RCC 7860 (cell line): ENCODE measurements around the gene IPO11.
"Not testable (repeated sequence)": the region's sequence is repeated elsewhere in the genome, so short reads cannot be mapped to it uniquely, and the experiment has no call there.

Experiments used
- DNase-seq: peaks from one replicate; pipeline ENCODE4 v3.0.0-alpha.2; 2015; ENCODE audit warnings: low spot score
- FAIRE-seq: peaks from 2 replicates; lab custom pipeline; 2012; peaks lifted over from hg19 to GRCh38; lab: Jason Lieb, UNC

The IPO11 gene

DNA sequence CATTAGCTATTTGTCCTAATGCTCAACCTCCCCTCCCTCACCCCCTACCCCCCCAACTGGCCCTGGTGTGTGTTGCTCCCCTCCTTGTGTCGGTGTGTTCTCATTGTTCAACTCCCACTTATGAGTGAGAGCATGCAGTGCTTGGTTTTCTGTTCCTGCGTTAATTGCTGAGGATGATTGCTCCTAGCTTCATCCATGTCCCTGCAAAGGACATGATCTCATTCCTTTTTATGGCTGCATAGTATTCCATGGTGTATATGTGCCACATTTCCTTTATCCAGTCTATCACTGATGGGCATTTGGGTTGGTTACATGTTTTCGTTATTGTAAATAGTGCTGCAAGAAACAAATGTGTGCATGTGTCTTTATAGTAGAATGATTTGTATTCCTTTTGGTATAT, 153.2 kb downstream of the IPO11 start:
- not testable (repeated sequence) for DNase-seq, FAIRE-seq

DNA sequence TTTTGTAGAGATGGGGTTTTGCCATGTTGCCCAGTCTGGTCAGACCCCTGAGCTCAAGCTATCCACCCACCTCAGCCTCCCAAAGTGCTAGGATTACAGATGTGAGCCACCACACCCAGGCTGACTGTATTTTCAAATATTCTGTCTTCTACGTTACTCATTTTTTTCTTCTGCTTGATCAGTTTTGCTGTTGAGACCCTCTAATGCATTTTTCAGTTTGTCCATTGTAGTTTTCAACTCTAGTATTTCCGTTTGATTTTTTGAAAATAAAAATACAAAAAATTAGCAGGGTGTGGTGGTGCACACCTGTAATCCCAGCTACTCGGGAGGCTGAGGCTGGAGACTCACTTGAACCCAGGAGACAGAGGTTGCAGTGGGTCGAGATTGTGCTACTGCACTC, 155.6 kb downstream of the IPO11 start:
- no peak for DNase-seq
- no peak for FAIRE-seq

DNA sequence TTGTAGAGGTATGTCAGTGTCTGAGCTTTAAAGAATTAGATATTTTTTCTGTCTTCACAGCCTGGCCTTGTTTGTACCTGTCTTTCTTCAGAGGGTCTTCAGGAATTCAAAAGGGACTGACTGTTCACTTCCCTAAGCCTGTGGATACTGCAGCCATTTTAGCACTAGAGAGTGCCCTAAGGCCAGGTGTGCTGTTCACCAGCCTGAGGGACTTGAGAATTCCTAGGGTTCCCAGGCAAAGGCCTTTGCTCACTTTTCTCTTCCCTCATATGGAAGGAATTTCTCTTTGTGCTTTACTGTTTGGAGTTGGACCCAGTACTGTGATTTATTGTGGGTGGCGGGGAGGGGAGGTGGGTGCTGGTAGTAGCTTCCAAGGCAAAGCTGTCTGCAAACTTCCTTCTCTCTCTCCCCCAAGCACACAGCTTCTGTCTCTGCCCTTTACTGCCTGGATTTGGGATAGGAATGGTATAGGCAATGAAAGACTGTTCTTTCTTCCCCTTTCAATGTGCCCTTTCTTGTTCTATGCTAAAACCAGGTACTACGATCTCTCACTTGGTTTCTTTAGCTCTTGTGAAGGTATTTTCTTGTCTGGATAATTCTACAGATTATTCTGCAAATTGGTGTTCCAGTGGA, 156.4 kb downstream of the IPO11 start:
- DNase-seq (no peak), FAIRE-seq (no peak)

DNA sequence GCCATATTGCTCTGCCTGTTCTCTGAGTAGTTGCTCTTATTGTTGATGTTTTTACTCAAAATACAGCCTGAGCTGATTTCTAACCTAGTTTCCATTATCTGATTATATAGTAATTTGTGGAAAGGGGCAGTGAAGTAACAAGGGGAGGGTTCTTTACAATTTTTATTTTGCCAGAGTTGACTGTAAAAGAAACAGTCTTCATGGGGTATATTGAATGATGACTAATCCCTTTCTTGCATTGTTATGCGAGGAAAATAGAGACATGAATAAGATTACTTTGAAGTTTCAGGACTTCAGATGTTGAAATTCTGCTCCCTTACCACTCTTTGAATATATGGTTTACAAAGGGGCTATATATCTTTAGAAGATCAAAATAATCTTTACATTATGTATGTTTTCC, 156.9 kb downstream of the IPO11 start:
- DNase-seq, result no peak
- FAIRE-seq, result no peak

DNA sequence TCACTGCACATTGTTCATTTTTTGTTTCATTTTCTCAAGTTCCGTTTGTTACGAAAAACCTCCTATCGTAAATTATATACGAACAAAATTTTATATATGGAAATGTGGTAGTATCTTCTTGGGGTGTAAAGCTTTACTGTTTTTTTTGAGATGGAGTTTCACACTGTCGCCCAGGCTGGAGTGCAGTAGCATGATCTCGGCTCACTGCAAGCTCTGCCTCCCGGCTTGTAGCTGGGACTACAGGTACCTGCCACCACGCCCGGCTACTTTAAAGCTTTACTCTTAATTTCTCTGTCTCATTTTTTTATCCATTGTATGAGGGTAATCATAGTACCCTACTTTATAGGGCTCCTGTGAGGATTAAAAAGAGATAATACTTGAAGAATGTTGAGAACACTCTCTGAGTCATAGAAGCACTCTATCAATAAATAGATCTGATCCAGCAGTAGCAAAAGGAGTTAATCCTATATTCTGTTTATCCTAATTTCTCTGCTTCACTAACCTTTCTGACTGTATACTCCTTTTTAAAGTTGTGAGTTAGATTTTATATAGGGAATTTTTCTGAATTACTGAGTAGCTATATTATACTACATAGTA, 160.5 kb downstream of the IPO11 start:
- FAIRE-seq, result no peak
- DNase-seq, result no peak

DNA sequence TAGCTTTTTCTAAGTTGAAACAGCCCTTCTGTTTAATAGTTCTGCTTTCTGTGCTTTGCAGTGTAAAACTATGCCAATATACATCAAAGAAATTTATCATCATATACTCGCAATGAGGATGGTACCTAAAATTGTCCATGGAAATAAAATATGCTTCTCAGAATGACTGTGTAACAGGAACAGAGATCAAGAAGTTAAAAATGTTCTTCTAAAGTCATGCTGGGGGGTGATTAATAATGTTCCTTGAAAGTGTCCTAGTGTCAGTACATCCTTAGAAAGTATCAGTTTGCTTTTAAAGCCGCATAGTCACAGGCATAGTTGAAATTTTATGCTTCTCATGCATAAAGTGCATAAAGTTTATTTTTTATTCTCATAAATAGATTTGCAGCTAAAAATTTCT, 162.0 kb downstream of the IPO11 start:
- FAIRE-seq, result no peak

DNA sequence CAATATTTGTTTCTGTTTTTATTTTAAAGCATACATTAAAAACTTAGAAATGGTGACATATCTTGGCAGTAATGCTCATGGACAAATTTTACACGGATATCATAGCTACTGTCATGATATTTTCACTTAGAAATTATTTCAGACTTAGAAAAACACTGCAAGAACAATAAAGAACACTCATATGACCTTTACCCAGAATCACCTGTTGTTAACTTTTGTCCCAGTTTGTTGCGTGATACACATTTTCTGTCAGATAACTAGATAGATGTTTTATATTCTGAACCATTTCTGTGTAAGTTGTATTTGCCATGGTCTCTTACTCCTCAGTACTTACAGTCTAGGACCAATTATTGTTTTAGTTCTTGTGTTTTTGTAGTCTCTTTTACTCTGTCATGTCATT, 162.5 kb downstream of the IPO11 start:
- FAIRE-seq (no peak), DNase-seq (no peak)

More for the DNA sequence above, 162.0 kb downstream of the IPO11 start:
- DNase-seq, result no peak

DNA sequence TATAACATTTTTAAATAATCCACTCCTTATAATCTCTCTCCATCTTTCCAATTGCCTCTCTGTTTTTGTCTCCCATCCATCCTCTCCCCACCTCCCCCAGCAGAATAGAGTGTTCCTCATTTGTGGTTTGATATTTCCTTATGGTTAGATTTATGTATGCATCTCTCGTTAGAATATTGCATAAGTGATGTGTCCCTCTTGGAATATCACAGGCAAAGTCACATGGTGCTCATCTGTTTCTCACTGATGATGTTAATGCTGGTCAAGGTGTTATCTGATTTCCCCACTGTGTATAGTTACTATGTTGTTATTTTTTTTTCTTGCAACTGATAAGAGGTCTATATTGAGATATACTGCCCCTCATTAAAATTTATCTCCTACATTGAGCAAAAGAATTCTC, 162.9 kb downstream of the IPO11 start:
- FAIRE-seq, result no peak
- DNase-seq, result no peak

DNA sequence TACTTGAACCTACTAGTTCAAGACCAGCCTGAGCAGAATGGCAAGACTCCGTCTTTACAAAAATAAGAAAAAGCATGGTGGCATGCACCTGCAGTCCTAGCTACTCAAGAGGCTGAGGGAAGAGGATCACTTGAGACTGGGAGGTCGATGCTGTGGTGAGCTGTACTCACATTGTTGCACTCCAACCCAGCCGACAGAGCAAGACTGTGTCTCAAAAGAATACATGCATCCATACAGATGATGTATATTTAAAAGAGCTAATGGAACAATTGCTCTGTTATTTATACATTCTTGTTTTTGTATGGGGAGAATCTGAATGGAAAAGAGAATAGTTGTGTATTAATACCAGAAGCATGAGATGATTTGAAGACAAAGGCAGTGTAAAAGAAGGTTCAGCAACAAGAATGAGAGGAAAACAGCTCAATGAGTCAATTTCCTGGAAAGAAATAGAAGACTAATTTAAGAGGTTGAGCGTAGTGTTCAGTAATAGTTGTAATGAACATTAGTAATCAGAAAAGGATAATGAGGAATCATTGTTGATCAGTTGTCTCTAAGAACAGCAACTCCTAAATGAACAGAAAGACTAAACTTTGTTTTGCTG, 164.1 kb downstream of the IPO11 start:
- FAIRE-seq (no peak), DNase-seq (no peak)

DNA sequence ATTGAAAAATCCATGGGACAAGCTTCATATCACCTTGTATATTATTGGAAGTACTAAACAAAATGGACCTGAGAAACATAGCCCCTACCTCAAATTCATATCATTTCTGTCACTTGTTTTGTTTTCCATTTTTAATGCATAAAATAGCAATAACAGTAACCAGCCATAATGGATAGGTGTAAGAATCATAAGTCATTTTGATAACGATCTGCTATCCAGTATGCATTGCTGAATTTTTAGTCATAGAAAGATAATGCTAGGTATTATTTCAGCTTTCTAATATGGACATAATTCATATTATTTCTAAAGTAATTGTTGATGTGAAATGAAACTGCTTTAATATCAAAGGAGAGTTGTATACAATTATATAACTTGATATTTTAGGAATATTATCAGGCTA, 164.9 kb downstream of the IPO11 start:
- no peak for FAIRE-seq
- DNase-seq, result no peak

DNA sequence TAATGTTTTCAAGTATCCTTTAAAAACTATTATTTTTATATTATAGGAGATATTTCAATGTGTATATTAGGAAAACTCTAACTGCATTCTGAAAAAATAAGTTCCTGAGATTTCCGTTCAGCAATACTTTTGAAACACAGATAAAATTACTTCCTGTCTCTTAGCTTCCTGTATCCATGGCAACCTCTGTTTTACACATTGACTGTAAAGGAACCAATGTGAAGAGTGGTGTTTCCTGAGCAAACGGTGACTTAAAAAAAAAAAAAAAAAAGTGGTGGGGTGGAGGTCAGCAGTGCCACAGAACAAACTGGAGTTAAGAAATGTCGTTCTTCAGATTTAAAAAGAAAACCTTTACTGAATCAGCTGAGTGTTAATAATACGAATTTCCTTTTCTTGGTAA, 166.0 kb downstream of the IPO11 start, which contains the start of gene LRRC70:
TSS of gene LRRC70 (plus strand) at position 280 of the 400 bp plus-strand sequence. CDS start 620 bp downstream, outside the sequence.
- DNase-seq (no peak), FAIRE-seq (no peak)

DNA sequence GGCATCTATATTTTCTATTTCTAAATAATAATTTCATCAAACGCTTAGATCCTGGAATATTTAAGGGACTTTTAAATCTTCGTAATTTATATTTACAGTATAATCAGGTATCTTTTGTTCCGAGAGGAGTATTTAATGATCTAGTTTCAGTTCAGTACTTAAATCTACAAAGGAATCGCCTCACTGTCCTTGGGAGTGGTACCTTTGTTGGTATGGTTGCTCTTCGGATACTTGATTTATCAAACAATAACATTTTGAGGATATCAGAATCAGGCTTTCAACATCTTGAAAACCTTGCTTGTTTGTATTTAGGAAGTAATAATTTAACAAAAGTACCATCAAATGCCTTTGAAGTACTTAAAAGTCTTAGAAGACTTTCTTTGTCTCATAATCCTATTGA, 167.2 kb downstream of the IPO11 start:
- DNase-seq (no peak), FAIRE-seq (no peak)

DNA sequence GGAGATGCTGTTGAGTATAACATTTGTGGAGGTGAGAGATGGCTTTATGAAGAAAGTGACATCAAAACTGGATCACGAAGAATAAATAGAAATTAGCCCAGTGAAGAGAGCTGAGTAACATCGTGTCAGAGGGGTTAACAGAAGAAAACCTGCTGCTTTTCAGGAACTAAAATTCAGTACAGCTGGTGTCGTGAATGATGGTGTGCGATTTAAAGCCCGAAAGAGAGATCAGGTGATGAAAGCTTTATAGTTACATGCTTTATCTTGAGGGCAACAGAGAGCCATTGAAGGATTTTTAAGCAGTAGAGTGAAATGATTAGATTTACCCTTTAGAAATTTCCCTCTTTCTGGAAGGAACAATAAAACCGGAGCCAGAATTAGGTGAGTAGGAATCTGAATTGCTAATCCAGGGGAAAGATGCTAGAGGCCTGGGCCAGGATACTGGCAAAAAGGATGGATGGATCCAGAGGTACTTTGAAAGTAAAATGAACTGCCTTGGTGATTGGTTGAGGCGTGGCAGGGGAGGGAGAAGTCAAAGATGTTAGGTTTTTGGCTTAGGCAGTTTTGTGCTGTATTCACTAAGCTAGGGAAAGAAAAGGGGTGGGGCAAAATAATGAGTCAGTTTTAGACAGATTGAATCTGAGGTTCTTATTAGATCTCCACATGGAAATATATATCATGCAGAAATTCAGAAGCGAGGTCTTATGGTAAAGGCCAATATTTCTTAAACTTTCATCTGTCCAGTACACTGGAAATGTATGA, 169.5 kb downstream of the IPO11 start:
- FAIRE-seq, result no peak
- no peak for DNase-seq

DNA sequence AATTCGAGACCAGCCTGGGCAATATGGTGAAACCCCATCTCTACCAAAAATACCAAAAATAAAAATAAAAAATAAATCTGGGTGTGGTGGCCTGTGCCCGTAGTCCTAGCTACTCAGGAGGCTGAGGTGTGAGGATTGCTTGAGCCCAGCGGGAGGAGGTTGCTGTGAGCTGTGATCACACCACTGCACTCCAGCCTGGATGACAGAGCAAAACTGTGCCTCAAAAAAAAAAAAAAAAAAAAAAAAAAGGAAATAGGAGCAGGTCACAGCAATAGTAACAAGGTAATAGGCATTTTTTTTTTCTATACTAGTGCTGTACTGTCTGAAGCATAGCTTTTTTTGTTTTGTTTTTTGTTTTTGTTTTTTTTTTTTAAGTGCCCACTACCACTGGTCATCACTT, 171.8 kb downstream of the IPO11 start:
- DNase-seq (no peak), FAIRE-seq (no peak)

DNA sequence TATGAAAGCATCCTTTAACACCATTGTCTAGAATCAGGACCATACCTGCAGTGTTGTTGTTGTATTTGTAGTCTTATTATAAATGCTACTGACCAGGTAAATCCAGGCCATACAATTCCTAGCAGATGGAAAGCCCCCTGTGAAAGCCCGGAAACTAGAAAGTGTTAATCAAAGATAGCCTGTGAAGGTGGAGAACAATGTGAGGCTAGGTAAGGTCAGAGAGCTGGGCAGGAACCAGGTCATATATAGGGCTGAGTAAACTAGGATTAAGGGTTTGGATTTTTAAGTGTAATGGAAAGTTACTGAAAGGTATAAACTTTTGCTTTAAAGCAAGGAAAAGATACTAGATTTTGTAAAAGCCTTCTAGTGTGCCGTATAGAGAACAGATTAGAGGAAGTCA, 172.7 kb downstream of the IPO11 start:
- DNase-seq, result no peak
- no peak for FAIRE-seq

DNA sequence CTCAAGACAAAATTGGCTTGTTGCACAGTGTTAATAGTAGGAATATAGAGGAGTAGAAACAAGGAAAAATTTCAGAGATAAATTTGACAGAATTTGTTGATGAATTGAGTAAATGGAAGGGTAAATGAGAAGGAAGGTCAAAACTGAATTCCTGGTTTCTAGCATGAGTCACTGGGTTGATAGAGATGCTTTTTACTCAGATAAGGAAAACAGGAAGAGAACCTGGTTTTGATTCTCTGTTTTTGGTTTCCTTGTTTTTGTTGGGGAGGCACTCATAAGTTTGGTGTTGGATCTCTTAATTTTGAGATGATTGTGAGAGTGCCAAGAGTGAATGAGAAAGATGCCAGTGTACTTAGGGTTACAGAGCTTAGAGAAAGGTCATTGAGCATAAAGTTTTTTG, 173.2 kb downstream of the IPO11 start:
- no peak for FAIRE-seq
- DNase-seq, result no peak

DNA sequence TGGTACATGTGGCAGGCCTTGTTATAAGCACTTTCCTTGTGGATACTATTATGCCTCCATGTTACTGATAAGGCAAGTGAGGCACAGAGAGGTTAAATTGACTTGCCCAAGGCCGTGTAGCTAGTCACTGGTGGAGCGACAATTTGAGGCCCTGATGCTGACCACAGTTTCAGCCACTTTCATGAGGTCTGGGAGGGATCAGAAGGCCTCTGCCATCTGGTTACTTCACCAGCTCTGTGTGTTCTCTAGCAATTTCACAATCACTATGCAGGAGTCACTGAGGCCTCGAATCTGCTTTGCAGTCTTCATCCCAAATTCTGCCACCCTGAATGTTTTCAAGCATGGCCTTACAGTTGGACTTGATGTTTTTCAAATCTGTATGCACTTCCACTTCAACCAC, 175.2 kb downstream of the IPO11 start:
- DNase-seq (no peak), FAIRE-seq (no peak)

DNA sequence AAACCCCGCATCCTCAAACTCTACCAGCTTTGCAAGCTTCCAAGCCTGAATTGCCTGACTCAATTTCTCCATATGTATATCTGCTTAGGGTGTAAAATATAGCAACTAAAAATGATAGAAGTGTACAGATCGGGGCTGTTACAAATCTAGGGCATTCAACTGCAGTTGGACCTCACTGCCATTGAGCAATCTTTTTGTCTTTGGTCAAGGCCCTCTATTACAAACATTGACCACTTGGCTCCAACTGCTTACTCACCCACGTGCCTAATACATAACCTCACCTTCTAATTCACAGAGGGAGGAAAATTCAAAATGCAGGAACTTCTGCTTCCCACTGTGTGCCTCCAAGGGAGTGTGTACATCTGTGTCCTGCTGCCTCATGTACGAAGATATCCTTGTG, 176.1 kb downstream of the IPO11 start:
- DNase-seq, result no peak
- no peak for FAIRE-seq

DNA sequence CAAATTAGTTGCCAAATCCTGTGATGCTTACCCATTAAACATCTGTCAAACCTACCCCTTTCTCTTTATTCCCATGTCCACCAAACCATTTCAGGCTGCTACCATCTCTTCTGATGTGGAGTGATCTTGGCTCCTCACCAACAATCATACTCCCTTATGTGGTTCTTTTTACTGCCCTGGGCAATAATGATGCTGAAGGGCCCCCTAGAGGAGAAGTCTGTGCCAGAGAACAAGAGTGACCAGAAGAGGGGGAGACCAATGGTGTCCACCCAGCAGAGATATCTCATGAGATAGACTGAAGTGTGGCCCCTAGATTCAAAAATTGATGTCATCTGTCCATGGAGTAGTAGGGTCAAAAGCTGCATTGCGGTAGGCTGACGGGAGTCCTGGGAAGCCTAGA, 176.9 kb downstream of the IPO11 start:
- DNase-seq, result no peak
- FAIRE-seq, result no peak

DNA sequence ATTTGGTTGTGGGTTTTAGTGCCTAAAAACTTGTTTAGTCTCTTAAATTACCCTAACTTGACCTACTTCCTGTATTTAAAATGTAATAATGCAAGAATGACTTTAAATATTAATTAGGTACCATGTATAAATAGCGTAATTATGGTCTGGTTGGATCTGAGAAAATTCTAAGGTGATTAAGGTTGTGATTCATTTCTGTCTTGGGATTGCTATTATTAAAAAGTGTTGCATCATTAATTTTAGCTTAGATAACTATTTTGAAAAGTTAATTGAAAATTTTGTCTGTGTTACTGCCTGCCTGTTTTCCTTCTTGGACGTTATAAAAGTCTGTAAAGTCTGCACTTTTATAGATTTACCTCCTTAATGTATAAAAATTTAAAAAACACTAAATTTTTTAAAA, 177.8 kb downstream of the IPO11 start:
- no peak for DNase-seq
- no peak for FAIRE-seq

DNA sequence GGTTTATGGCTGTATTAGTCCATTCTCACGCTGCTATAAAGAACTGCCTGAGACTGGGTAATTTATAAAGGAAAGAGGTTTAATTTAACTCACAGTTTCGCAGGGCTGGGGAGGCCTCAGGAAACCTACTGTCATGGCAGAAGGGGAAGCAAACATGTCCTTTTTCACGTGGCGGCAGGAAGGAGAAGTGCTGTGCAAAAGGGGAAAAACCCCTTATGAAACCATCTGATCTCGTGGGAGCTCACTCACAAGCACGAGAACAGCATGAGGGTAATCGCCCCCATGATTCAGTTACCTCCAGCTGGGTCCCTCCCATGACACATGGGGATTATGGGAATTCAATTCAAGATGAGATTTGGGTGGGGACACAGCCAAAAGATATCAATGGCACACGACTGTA, 180.0 kb downstream of the IPO11 start:
- DNase-seq, result no peak
- no peak for FAIRE-seq

DNA sequence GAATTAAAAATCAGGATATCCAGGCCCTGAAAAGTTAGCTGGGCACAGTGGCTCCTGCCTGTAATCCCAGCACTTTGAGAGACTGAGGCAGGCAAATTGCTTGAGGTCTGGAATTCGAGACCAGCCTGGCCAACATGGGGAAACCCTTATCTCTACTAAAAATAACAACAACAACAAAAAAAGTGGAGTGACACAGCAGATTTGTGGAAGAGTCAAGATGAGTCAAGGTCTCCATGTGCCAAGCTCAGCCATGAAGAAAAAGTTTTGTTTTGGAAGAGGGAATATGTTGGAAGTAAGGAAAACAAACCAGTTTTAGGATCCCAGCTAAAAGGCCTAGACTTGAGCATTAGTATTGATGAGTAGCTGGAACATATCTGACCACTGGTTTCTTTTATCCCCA, 180.8 kb downstream of the IPO11 start:
- DNase-seq, result no peak
- FAIRE-seq, result no peak
